A549 (cell line): Measurements from ENCODE around the gene PLD1.

Experiments
- CTCF ChIP-seq: fragments of >200 bp; sonication (Bioruptor Twin); formaldehyde crosslinking; IDR thresholded peaks from 3 replicates; pipeline ENCODE4 v1.5.1; 2016
- HEYL ChIP-seq: fragments of 250-450 bp; sonication (Bioruptor Pico); IDR thresholded peaks from 2 replicates; pipeline ENCODE4 v1.8.0; 2021; ENCODE audit warnings: mild to moderate bottlenecking, moderate library complexity
- JUN ChIP-seq, 2 experiments: fragments of >200 bp; sonication (Bioruptor Twin); formaldehyde crosslinking; IDR thresholded peaks; 2 replicates in 1 of 2; 3 replicates in 1 of 2; pipeline ENCODE4 v1.6.1; 2016 to 2017
- MAFK ChIP-seq: fragments of 450-650 bp; IDR thresholded peaks from 2 replicates; pipeline ENCODE4 v1.6.1; 2014; ENCODE audit not compliant: partially characterized antibody
- POLR2A ChIP-seq: IDR thresholded peaks from 2 replicates; pipeline ENCODE4 v1.6.1; 2012; ENCODE audit warnings: mild to moderate bottlenecking, low read length
- RAD21 ChIP-seq, 2 experiments: fragments of >200 bp in 1 of 2; sonication (Bioruptor Twin) in 1 of 2; formaldehyde crosslinking in 1 of 2; IDR thresholded peaks in 1 of 2; conservative IDR thresholded peaks in 1 of 2; 2 replicates in 1 of 2; 3 replicates in 1 of 2; pipeline ENCODE4 v1.6.1; 2012 to 2018; ENCODE audit warnings: inconsistent platforms in 1 of 2
- RFX5 ChIP-seq: fragments of 450-650 bp; IDR thresholded peaks from 2 replicates; pipeline ENCODE4 v1.7.1; 2014; ENCODE audit warnings: antibody characterized with exemption, mild to moderate bottlenecking, moderate library complexity

- no peak for TF ChIP-seq MAFK
- TF ChIP-seq CTCF, result no peak
- no peak for TF ChIP-seq POLR2A
- TF ChIP-seq HEYL (CRISPR knock-in tag), result no peak
- TF ChIP-seq JUN (IDR thresholded peaks at IDR 0.05), result no peak
- no peak for TF ChIP-seq RFX5
- no peak for TF ChIP-seq RAD21 (conservative IDR thresholded peaks at IDR 0.05 in 1 of 2, IDR thresholded peaks at IDR 0.05 in 1 of 2)
Measured at GRCh38 chr3:171604370-171604769, 205.9 kb downstream of the PLD1 start.
